ENCODE results near the gene HSD3B2. TPM values are rescaled to one million over a fixed set of nuclear protein-coding genes. Genes with fewer than 3 reads are reported as not detected.

Gene HSD3B2
- total RNA-seq, 4 donors from 2014 or later = 0.72 TPM; not detected in 3

DNA sequence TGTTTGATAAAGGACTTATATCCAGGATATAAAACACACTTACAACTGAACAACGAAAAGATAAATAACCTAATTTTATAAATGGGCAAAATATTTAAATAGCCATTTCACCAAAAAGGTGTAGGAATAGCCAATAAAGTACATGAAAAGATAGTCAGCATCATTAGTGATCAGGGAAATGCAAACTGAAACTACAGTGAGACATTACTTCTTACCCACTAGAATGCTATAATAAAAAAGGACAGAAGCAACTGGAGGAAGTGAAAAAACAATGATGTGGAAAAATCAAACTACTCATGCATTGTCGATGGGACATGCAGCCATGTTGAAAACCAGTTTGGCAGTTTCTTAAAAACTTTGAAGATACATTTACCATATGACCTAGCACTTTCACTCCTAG is 48.6 kb downstream of the HSD3B2 start:
- Histone ChIP-seq H3K27ac (no peak overlapping the region), H3K36me3 (no peaks in the 10 kb centered on the region), H3K4me1 (peaks cover 23% of the 10 kb centered on the region), H3K9me3 (no peaks in the 10 kb centered on the region), H3K27me3 (no peaks in the 10 kb centered on the region), H3K4me3 (no peak overlapping the region)
- TF ChIP-seq CTCF (IDR thresholded peaks at IDR 0.05) = no peak
- TF ChIP-seq EP300 (IDR thresholded peaks at IDR 0.05) = no peak
- TF ChIP-seq POLR2A (IDR thresholded peaks at IDR 0.05) = no peak
- TF ChIP-seq POLR2AphosphoS5 (IDR thresholded peaks at IDR 0.05) = no peak
- DNase-seq (ENCODE audit: low spot score in 2 of 2) = no peak
- 88% methylated on average over 2 of the region's 2 CpGs for WGBS

DNA sequence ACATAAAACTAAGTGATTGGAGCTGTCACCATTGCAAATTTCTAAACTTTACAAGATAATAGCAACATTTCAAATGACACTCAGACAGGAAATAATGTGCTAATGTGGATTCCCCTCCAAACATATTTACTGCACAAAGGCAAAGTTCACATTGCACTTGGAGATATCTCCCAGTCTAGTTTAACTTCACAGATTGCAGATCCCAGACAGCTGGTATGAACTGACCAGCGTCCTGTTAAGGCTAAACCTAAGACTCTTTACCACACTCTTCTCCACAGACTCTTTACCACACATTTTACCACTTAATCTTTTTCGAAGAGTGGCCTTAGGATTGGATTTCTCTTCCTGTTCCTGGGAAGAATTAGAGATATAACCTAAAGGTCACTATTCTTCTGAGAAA is 51.5 kb downstream of the HSD3B2 start:
- DNase-seq (ENCODE audit: low spot score in 2 of 2) = no peak
- H3K36me3 ChIP-seq = no peaks in the 10 kb centered on the region
- TF ChIP-seq POLR2A (IDR thresholded peaks at IDR 0.05) (no peak), EP300 (IDR thresholded peaks at IDR 0.05) (no peak), POLR2AphosphoS5 (IDR thresholded peaks at IDR 0.05) (no peak), CTCF (IDR thresholded peaks at IDR 0.05) (no peak)
- no peak overlapping the region for H3K4me3 ChIP-seq
- H3K9me3 ChIP-seq = no peaks in the 10 kb centered on the region
- peaks cover 24% of the 10 kb centered on the region for H3K4me1 ChIP-seq
- no peaks in the 10 kb centered on the region for H3K27me3 ChIP-seq
- WGBS = 87% methylated on average over 2 of the region's 2 CpGs
- H3K27ac ChIP-seq = no peak overlapping the region

- Histone ChIP-seq H3K27ac (no peak overlapping the region), H3K9me3 (no peaks in the 10 kb centered on the region), H3K36me3 (no peaks in the 10 kb centered on the region), H3K4me1 (peaks cover 24% of the 10 kb centered on the region), H3K4me3 (no peak overlapping the region), H3K27me3 (no peaks in the 10 kb centered on the region)
- no peak for DNase-seq (ENCODE audit: low spot score in 2 of 2)
- 75% methylated on average over 1 of the region's 1 CpG for WGBS
- TF ChIP-seq POLR2A (IDR thresholded peaks at IDR 0.05) (no peak), POLR2AphosphoS5 (IDR thresholded peaks at IDR 0.05) (no peak), EP300 (IDR thresholded peaks at IDR 0.05) (no peak), CTCF (IDR thresholded peaks at IDR 0.05) (no peak)
Measured at GRCh38 chr1:119467219-119467618, 52.3 kb downstream of the HSD3B2 start.

- H3K4me3 ChIP-seq = no peak overlapping the region
Measured at GRCh38 chr1:119467857-119468668, 53.1 kb downstream of the HSD3B2 start.

More at GRCh38 chr1:119467857-119468668, 53.1 kb downstream of the HSD3B2 start:
- no peak for DNase-seq (ENCODE audit: low spot score in 2 of 2)
- no peaks in the 10 kb centered on the region for H3K27me3 ChIP-seq
- no peaks in the 10 kb centered on the region for H3K9me3 ChIP-seq
- TF ChIP-seq POLR2AphosphoS5 (IDR thresholded peaks at IDR 0.05) (no peak), POLR2A (IDR thresholded peaks at IDR 0.05) (no peak), CTCF (IDR thresholded peaks at IDR 0.05) (no peak), EP300 (IDR thresholded peaks at IDR 0.05) (no peak)
- peaks cover 24% of the 10 kb centered on the region for H3K4me1 ChIP-seq
- WGBS = 49% methylated on average over 4 of the region's 4 CpGs
- H3K36me3 ChIP-seq = no peaks in the 10 kb centered on the region
- no peak overlapping the region for H3K27ac ChIP-seq
